Hippocampal formation (tissue), 2 donors: ENCODE measurements around the gene SUGCT.

ENCODE experiments used
- DNase-seq, 2 donors: peaks; one replicate each; lab custom pipeline; 2025; lab: John Stamatoyannopoulos, UW

The SUGCT gene

GRCh38 chr7:40327873-40328272 lies 193.1 kb downstream of the SUGCT start:
- no peak for DNase-seq

- DNase-seq, result peak in 1 of 2 donors; percentile 75
Observed at GRCh38 chr7:40329601-40330153, 194.9 kb downstream of the SUGCT start.

- no peak for DNase-seq
Observed at GRCh38 chr7:40330408-40330807, 195.6 kb downstream of the SUGCT start.

GRCh38 chr7:40331915-40332314 lies 197.1 kb downstream of the SUGCT start:
- DNase-seq, result no peak

GRCh38 chr7:40332516-40332915 lies 197.7 kb downstream of the SUGCT start:
- DNase-seq, result no peak

- no peak for DNase-seq
Observed at GRCh38 chr7:40341836-40342235, 207.0 kb downstream of the SUGCT start.

GRCh38 chr7:40346554-40346953 lies 211.7 kb downstream of the SUGCT start:
- no peak for DNase-seq

GRCh38 chr7:40348126-40348728 lies 213.4 kb downstream of the SUGCT start:
- DNase-seq, result no peak

DNA sequence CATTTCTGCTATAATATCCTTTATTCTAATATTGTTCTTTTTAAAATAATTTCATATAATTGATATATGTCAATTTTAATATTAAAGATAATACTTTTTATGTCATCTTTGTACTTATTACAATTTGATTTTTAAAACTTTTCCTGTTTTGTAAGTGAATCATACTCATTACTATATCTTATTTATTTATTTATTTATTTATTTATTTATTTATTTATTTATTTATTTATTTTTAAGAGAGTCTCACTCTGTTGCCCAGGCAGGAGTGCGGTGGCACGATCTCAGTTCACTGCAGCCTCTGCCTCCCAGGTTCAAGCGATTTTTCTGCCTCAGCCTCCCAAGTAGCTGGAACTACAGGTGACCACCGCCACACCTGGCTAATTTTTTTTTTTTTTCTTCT lies 215.3 kb downstream of the SUGCT start:
- DNase-seq, result no peak

DNA sequence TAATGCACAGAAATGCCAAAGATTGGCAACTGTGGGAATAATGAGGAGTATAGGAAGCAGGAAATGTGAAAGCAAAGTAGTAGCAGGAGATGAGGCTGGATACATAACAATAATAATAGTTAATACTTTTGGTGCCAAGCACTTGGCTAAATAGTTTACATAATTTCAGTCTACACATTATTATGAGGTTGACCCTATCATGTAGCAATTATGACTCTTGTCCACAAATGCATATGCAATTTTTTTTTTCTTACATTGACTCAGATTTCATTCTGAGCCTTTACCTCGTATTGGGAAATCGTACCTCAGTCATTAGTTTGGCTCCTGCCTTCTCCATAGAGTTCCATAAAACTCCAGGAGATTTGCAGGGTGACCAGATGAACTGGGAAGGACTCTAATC lies 219.9 kb downstream of the SUGCT start:
- DNase-seq, result no peak

DNA sequence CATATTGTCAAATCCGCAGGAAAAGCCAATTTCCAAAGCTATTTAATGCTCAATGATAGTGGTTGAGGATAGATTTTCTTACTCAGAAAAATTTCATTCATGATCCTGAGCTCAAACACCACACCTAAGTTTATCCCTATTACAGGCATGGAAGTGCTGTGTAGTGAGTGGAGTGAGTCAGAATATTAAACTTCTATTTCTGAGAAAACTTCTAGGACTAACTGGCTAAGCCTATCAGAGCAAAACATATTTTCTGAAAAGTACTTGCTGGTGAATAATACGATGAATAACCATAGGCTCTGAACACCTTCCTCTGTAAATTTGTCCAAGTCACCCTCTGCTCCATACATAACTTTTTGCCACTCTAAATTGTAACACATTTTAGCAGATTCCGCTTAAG lies 221.5 kb downstream of the SUGCT start:
- no peak for DNase-seq

DNA sequence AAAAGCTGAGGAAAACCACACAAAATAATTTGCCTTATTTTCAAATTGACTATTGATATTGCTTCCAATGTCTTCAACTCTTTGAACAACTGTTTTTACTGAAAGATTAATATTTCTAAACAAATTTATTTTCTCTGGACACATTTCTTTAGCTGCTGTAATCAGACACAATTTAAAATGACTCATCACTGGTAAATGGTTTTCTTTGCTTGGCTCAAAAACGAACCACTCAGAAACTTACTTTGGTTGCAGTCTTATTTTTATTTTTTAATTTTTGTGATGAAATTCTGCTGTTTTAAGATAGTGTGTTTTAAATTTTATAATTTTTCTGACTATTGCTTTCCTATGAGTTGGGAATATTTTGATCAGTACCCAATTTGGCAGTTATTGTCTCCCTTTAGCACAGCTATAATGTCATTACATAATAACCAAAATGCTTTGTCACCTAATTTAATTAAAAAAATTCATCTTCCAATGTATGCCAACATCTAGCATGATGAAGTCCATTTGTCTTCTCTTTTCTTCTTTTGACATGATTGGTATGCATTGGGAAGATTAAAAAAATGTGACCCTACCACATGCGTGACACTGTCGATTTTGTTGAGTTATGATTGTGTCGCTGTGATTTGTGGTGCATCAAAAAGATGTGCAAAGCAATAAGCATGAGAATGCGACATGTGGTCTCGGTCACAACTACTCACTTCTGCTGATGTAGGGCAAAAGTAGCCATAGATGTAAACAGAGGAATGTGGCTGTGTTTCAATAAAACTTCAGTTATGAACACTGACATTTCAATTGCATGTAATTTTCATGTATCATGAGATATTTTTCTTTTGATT lies 222.3 kb downstream of the SUGCT start:
- no peak for DNase-seq

DNA sequence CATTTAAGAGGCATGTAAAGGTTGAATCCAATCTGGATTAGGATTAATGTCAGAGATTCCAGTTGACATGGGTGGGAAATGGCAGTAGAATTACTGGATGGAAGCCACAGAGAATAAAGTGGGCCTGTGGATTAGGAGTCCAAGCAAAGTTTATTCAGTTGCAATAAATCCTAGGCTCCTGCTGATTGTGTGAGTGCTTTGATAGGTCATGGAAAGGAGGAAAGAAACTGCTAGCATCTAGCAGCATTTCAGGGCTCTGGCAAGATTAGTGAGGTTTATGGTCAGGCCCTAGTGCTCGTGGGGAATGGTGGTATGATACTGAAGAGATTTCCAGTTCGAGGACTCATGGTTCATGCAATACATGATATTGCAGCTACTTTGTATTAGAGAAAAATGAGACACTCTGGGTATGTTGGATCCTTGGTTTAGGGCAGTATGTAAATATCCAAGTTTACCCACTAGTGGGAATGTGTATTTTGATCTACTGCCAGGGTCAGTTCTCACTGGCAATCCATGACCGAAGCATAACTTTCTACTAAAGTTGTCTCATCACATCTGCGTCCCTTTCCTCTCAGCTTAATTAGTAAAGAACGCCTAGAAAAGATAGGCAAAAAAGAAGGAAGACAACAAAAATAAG lies 235.0 kb downstream of the SUGCT start:
- DNase-seq, result no peak

DNA sequence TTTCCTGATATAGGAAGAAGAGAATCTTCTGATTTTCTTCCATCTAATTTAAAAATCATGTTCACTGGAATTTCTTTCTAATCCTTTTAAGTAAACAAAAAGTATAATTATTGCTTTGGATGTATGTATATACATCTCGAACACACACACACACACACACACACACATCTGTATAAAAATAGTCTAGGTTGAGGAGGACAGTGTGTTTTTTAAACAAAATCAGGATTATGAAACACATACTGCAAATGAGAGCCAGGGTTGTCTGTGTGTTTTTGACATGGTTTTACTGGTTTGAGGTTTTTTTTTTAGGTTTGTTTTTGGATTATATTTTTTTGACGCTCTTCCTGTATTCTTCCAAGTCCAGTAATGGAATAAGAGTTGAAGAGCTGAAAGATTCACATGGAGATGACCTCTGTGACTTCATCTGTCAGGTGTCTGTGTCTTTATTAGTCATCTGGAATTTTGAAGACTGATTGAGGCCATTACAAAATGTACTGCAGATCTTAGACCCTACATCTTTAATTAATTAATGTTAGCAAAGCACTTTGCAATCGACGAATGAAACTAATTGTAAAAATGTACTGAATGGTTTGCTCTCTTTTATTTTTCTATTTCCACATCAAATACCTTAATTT lies 237.1 kb downstream of the SUGCT start:
- no peak for DNase-seq

DNA sequence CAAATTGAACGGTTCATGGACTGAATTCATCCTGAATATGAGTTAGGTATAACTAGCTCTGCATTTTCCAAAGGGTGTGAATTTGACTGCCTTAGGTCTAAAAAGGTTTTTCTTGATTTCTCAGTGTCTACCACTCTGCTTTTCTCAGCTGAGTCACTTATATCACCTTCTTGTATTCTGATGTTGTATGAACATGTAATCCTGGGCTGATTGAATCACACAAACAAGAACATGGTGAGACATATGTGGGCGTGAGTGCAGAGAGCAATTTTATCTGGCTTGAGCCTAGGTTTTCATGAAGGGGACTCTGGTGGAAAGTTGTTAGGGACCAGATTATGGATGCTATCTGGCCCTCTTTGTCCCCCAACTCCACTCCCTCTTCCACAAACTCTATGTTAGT lies 239.8 kb downstream of the SUGCT start:
- DNase-seq, result no peak

DNA sequence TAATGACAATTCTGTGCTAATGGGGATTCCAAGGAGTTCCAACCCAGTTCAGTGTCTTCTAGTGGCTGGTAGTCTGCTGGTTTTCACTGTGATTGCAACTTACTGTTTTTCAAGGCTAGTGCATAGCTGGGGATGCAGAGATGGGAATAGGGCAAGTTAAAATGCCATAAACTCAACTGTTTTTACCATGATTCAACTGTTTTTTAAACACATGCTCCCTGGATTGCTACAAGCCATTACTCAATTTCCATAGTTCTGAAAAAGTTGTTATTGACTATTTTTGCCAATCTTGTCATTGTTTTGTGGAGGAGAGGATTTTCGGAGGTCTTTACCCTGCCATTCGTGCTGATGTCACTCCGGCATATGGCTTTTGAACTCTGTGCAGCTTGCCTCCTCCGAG lies 245.3 kb downstream of the SUGCT start:
- DNase-seq, result no peak

DNA sequence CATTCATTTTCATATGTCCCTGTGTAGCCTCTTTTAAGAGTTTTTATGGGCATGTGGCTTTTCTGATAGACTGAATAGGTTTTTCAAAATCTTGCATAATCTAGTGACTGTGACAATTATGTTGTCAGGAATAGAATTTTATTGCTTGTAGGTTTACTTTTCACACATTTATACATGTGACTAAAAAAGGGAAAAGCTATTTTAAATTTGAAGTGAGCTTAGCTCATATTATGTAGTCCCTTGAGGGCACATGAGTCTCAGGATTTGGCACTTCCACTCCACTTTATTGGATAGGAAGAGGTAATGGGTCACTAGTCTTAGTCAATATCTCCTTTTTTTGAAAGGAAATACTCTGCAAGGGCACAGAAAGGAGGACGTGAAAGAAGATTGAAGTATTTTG lies 247.3 kb downstream of the SUGCT start:
- no peak for DNase-seq

- DNase-seq, result no peak
Observed at GRCh38 chr7:40393660-40394059, 258.9 kb downstream of the SUGCT start.

GRCh38 chr7:40394400-40394799 lies 259.6 kb downstream of the SUGCT start:
- DNase-seq, result no peak

DNA sequence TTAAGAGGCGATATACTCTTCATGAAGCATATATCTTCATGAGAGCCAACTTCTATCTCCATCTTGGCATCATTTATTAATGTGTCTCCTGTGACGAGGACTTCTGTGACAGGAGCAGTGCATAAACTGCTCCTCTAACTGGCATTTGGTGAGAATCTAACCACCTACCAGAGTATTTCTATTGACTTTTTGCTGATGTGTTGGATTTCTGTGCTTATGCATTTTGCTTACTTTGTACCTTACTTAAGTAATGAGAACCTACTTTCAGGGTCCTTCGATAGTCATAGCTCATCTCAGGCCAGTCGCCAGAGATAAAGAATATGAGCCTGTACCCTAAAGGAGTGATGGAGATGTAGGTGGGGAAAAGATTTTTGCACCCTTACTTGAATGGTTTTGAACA lies 265.7 kb downstream of the SUGCT start:
- DNase-seq, result no peak

- DNase-seq, result no peak
Observed at GRCh38 chr7:40401406-40401805, 266.6 kb downstream of the SUGCT start.

DNA sequence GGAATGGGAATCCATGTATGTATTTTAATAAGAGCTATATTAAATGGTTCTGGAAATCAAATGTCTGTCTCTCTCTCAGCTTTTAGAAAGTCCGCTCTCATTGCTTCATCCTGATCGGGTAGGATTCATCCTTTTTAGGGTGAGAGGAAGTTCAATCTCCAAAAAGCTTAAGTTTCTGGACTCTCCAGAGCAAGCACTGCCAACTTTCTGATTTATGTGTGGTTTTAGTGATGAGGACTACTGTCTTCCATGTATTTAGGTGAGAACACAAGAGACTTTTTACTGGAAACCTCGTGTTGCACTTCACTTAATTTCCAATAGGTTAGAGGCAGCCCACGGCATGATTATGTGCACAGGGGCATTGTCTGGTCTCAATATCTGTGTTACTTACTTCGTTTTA lies 267.9 kb downstream of the SUGCT start:
- no peak for DNase-seq
